Measurements from ENCODE around the gene TENM4. TPM values are rescaled to one million over a fixed set of nuclear protein-coding genes. Genes with fewer than 3 reads are reported as not detected.

Gene TENM4
- total RNA-seq, 1 donor from 2014 or later, result not detected

GRCh38 chr11:78773077-78773476 lies 667.8 kb downstream of the TENM4 start:
- Mint-ChIP-seq H3K4me1 (ENCODE audit: low read depth) (no peaks in the 10 kb centered on the region), H3K4me3 (ENCODE audit: low read depth) (no peak overlapping the region), H3K9me3 (no peaks in the 10 kb centered on the region), H3K27ac (no peak overlapping the region), H3K27me3 (ENCODE audit: low read depth) (peaks cover 3% of the 10 kb centered on the region), H3K36me3 (ENCODE audit: low read depth) (no peaks in the 10 kb centered on the region)
- no peak for DNase-seq (ENCODE audit: low spot score)
- intact Hi-C loops (cut with micrococcal nuclease), result no loop called here

- intact Hi-C loops (cut with micrococcal nuclease), result no loop called here
- no peaks in the 10 kb centered on the region for H3K4me1 Mint-ChIP-seq (ENCODE audit: low read depth)
- DNase-seq (ENCODE audit: low spot score), result no peak
- peaks cover 2% of the 10 kb centered on the region for H3K27me3 Mint-ChIP-seq (ENCODE audit: low read depth)
- no peaks in the 10 kb centered on the region for H3K36me3 Mint-ChIP-seq (ENCODE audit: low read depth)
- no peaks in the 10 kb centered on the region for H3K9me3 Mint-ChIP-seq
- no peak overlapping the region for H3K27ac Mint-ChIP-seq
- no peak overlapping the region for H3K4me3 Mint-ChIP-seq (ENCODE audit: low read depth)
Observed at GRCh38 chr11:78772186-78772585, 668.6 kb downstream of the TENM4 start.

GRCh38 chr11:78770931-78771330 lies 669.9 kb downstream of the TENM4 start:
- intact Hi-C loops (cut with micrococcal nuclease), result no loop called here
- Mint-ChIP-seq H3K36me3 (ENCODE audit: low read depth) (no peaks in the 10 kb centered on the region), H3K27ac (no peak overlapping the region), H3K4me1 (ENCODE audit: low read depth) (no peaks in the 10 kb centered on the region), H3K9me3 (no peaks in the 10 kb centered on the region), H3K27me3 (ENCODE audit: low read depth) (no peaks in the 10 kb centered on the region), H3K4me3 (ENCODE audit: low read depth) (no peak overlapping the region)
- no peak for DNase-seq (ENCODE audit: low spot score)

- DNase-seq (ENCODE audit: low spot score), result no peak
- no peak overlapping the region for H3K27ac Mint-ChIP-seq
- no peak overlapping the region for H3K4me3 Mint-ChIP-seq (ENCODE audit: low read depth)
- no peaks in the 10 kb centered on the region for H3K4me1 Mint-ChIP-seq (ENCODE audit: low read depth)
- no peaks in the 10 kb centered on the region for H3K36me3 Mint-ChIP-seq (ENCODE audit: low read depth)
- intact Hi-C loops (cut with micrococcal nuclease), result no loop called here
- no peaks in the 10 kb centered on the region for H3K9me3 Mint-ChIP-seq
- no peaks in the 10 kb centered on the region for H3K27me3 Mint-ChIP-seq (ENCODE audit: low read depth)
Observed at GRCh38 chr11:78768971-78769370, 671.9 kb downstream of the TENM4 start.

- DNase-seq (ENCODE audit: low spot score), result no peak
- no peak overlapping the region for H3K27ac Mint-ChIP-seq
- H3K36me3 Mint-ChIP-seq (ENCODE audit: low read depth), result no peaks in the 10 kb centered on the region
- H3K4me3 Mint-ChIP-seq (ENCODE audit: low read depth), result no peak overlapping the region
- no peaks in the 10 kb centered on the region for H3K27me3 Mint-ChIP-seq (ENCODE audit: low read depth)
- no peaks in the 10 kb centered on the region for H3K9me3 Mint-ChIP-seq
- no peaks in the 10 kb centered on the region for H3K4me1 Mint-ChIP-seq (ENCODE audit: low read depth)
- intact Hi-C loops (cut with micrococcal nuclease), result no loop called here
Observed at GRCh38 chr11:78768345-78768744, 672.5 kb downstream of the TENM4 start.

DNA sequence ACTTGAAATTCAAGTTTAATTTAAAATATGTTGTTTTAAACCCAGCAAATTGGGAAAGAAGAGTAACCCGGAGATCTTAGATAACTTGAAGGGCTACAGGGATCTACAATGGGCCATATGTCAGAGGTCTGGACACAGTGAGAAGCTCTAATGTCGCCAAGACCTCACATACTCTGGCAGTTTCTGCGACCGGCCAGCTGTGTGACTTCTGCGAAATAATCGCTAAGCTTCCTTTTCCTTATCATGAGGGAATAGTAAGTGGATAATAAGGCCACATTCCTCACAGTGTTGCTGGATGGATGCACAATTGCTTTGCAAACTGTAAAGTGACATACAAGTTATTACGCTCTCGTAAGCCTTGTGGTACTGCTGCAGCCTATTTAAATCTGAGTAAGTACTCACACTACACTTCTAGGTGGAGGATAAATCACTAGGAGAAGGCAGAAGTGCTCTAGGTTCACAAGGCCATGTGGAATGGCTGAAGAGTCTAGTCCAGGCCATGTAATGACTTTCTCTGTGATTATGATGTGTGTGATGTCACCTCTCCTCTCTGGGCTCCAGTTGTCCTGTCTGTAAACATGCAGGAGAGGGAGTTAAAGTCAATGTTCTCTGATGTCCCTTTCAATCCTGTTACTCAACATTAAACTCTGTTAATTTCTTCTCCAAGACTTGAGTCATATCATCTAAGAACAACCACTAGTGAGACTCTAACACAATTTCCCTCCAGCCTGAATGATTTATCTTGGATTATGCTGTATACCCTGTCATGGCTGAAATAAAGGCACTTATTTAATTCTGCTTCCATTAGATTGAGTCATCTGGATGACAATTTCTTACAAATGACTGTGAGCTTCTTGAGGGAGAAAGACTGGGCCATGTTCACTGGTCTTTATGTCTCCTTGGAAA lies 673.5 kb downstream of the TENM4 start:
- Mint-ChIP-seq H3K4me1 (ENCODE audit: low read depth) (no peaks in the 10 kb centered on the region), H3K27ac (no peak overlapping the region), H3K36me3 (ENCODE audit: low read depth) (no peaks in the 10 kb centered on the region), H3K4me3 (ENCODE audit: low read depth) (no peak overlapping the region), H3K9me3 (no peaks in the 10 kb centered on the region), H3K27me3 (ENCODE audit: low read depth) (no peaks in the 10 kb centered on the region)
- intact Hi-C loops (cut with micrococcal nuclease), result no loop called here
- no peak for DNase-seq (ENCODE audit: low spot score)

- Mint-ChIP-seq H3K4me1 (ENCODE audit: low read depth) (no peaks in the 10 kb centered on the region), H3K9me3 (no peaks in the 10 kb centered on the region), H3K27ac (no peak overlapping the region), H3K4me3 (ENCODE audit: low read depth) (no peak overlapping the region), H3K27me3 (ENCODE audit: low read depth) (no peaks in the 10 kb centered on the region), H3K36me3 (ENCODE audit: low read depth) (no peaks in the 10 kb centered on the region)
- intact Hi-C loops (cut with micrococcal nuclease), result no loop called here
- no peak for DNase-seq (ENCODE audit: low spot score)
Observed at GRCh38 chr11:78764946-78765345, 675.9 kb downstream of the TENM4 start.

DNA sequence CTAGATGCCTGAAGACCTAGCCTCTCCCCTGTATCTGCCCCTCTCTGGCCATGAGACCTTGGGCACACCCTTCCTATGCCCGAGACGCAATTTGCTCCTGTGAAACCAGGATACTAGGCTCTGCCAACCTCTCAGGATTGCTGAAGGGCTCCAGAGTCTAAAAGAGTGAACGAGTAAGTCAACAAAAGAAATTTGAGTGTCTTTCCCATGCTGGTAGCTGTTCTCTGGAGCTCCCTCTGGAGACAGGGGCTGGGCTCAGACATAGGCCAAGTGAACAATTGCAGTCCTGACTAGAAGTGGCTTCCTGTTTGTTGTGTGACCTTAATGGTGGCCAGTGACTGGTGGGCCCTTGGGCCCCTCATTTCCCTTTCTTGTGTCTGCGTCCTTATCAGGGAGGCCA lies 677.2 kb downstream of the TENM4 start:
- no peak for DNase-seq (ENCODE audit: low spot score)
- Mint-ChIP-seq H3K4me3 (ENCODE audit: low read depth) (no peak overlapping the region), H3K36me3 (ENCODE audit: low read depth) (no peaks in the 10 kb centered on the region), H3K9me3 (no peaks in the 10 kb centered on the region), H3K27ac (no peak overlapping the region), H3K4me1 (ENCODE audit: low read depth) (no peaks in the 10 kb centered on the region), H3K27me3 (ENCODE audit: low read depth) (no peaks in the 10 kb centered on the region)
- intact Hi-C loops (cut with micrococcal nuclease), result no loop called here

GRCh38 chr11:78762105-78762504 lies 678.7 kb downstream of the TENM4 start:
- DNase-seq (ENCODE audit: low spot score), result no peak
- H3K36me3 Mint-ChIP-seq (ENCODE audit: low read depth), result no peaks in the 10 kb centered on the region
- no peaks in the 10 kb centered on the region for H3K4me1 Mint-ChIP-seq (ENCODE audit: low read depth)
- intact Hi-C loops (cut with micrococcal nuclease), result no loop called here
- no peaks in the 10 kb centered on the region for H3K27me3 Mint-ChIP-seq (ENCODE audit: low read depth)
- H3K9me3 Mint-ChIP-seq, result no peaks in the 10 kb centered on the region
- no peak overlapping the region for H3K4me3 Mint-ChIP-seq (ENCODE audit: low read depth)
- no peak overlapping the region for H3K27ac Mint-ChIP-seq

- no peaks in the 10 kb centered on the region for H3K9me3 Mint-ChIP-seq
- no peak overlapping the region for H3K4me3 Mint-ChIP-seq (ENCODE audit: low read depth)
- H3K27me3 Mint-ChIP-seq (ENCODE audit: low read depth), result peaks cover 3% of the 10 kb centered on the region
- intact Hi-C loops (cut with micrococcal nuclease), result no loop called here
- no peaks in the 10 kb centered on the region for H3K4me1 Mint-ChIP-seq (ENCODE audit: low read depth)
- H3K36me3 Mint-ChIP-seq (ENCODE audit: low read depth), result no peaks in the 10 kb centered on the region
- no peak for DNase-seq (ENCODE audit: low spot score)
- no peak overlapping the region for H3K27ac Mint-ChIP-seq
Observed at GRCh38 chr11:78759071-78759470, 681.8 kb downstream of the TENM4 start.

DNA sequence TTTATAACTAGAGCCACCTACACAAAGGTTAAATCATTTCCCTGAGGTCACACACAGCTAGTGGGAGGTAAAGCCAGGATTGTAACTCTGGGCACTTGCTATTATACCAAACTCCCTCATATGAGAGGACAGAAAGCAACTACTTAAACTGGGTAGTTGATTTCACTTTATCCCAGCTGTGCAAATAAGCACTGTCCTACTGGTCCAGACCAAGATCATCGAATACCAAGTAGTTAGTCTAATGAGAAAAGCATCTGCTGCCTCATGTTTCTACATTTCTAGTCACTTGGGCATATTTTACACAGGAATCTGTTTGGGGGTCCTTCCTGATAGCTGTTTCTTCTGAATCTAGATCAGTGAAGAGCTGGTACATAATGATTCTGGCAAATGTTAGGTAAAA lies 687.5 kb downstream of the TENM4 start:
- Mint-ChIP-seq H3K36me3 (ENCODE audit: low read depth) (no peaks in the 10 kb centered on the region), H3K9me3 (no peaks in the 10 kb centered on the region), H3K27me3 (ENCODE audit: low read depth) (peaks cover 7% of the 10 kb centered on the region), H3K27ac (no peak overlapping the region), H3K4me3 (ENCODE audit: low read depth) (no peak overlapping the region), H3K4me1 (ENCODE audit: low read depth) (no peaks in the 10 kb centered on the region)
- intact Hi-C loops (cut with micrococcal nuclease), result no loop called here
- no peak for DNase-seq (ENCODE audit: low spot score)

GRCh38 chr11:78752494-78752893 lies 688.3 kb downstream of the TENM4 start:
- no peak overlapping the region for H3K27ac Mint-ChIP-seq
- H3K4me1 Mint-ChIP-seq (ENCODE audit: low read depth), result no peaks in the 10 kb centered on the region
- no peak overlapping the region for H3K4me3 Mint-ChIP-seq (ENCODE audit: low read depth)
- H3K36me3 Mint-ChIP-seq (ENCODE audit: low read depth), result no peaks in the 10 kb centered on the region
- H3K27me3 Mint-ChIP-seq (ENCODE audit: low read depth), result peaks cover 7% of the 10 kb centered on the region
- DNase-seq (ENCODE audit: low spot score), result no peak
- no peaks in the 10 kb centered on the region for H3K9me3 Mint-ChIP-seq
- intact Hi-C loops (cut with micrococcal nuclease), result no loop called here

GRCh38 chr11:78748918-78749690 lies 691.7 kb downstream of the TENM4 start:
- H3K9me3 Mint-ChIP-seq, result no peaks in the 10 kb centered on the region
- H3K4me1 Mint-ChIP-seq (ENCODE audit: low read depth), result no peaks in the 10 kb centered on the region
- no peak overlapping the region for H3K4me3 Mint-ChIP-seq (ENCODE audit: low read depth)
- H3K27me3 Mint-ChIP-seq (ENCODE audit: low read depth), result peaks cover 5% of the 10 kb centered on the region
- intact Hi-C loops (cut with micrococcal nuclease), result no loop called here
- H3K27ac Mint-ChIP-seq, result no peak overlapping the region
- no peak for DNase-seq (ENCODE audit: low spot score)
- no peaks in the 10 kb centered on the region for H3K36me3 Mint-ChIP-seq (ENCODE audit: low read depth)

Data from activated T-helper 2 cell treated with anti-CD3 and anti-CD28 coated beads, Interferon-gamma antibody, Interleukin-2, Interleukin-4, amounts not matched to agents 10 μg/mL and 5 μg/mL and 100 μg/mL, durations not matched to agents 14 hours and 24 hours and 36 hours (primary cell).